Neural cell (in vitro differentiated cells): ENCODE data around the gene ZDHHC8. TPM values are rescaled to one million over a fixed set of nuclear protein-coding genes. Genes with fewer than 3 reads are reported as not detected.

Source experiments
- H2AFZ ChIP-seq: fragments of 200-600, 300-800 bp; sonication (generic), shearing (Covaris generic); 2 replicates; pipeline ENCODE4 v1.6.0; 2014; ENCODE audit warnings: low read depth, mild to moderate bottlenecking, antibody characterized with exemption, low read length, moderate library complexity
- H3F3A ChIP-seq: fragments of 200-600 bp; shearing (Covaris generic); 2 replicates; pipeline ENCODE4 v1.6.1; 2016; ENCODE audit warnings: mild to moderate bottlenecking, moderate library complexity, mixed read lengths, antibody characterized with exemption, low read length; ENCODE audit not compliant: insufficient read depth, poor library complexity, severe bottlenecking
- H3K27ac ChIP-seq: fragments of 200-600, 300-800 bp; sonication (generic), shearing (Covaris generic); 2 replicates; pipeline ENCODE4 v1.5.1; 2014; ENCODE audit warnings: mild to moderate bottlenecking, low read length, moderate library complexity
- H3K27me3 ChIP-seq: fragments of 300-800, 200-600 bp; sonication (generic), shearing (Covaris generic); 2 replicates; pipeline ENCODE4 v1.6.0; 2014; ENCODE audit warnings: mild to moderate bottlenecking, low read depth, low read length, moderate library complexity; ENCODE audit not compliant: insufficient read depth
- H3K36me3 ChIP-seq: fragments of 300-800, 200-600 bp; sonication (generic), shearing (Covaris generic); 2 replicates; pipeline ENCODE4 v1.5.1; 2014; ENCODE audit warnings: mild to moderate bottlenecking, antibody characterized with exemption, low read length, moderate library complexity; ENCODE audit not compliant: insufficient read depth
- H3K4me2 ChIP-seq: fragments of 300-800, 200-600 bp; sonication (generic), shearing (Covaris generic); 2 replicates; pipeline ENCODE4 v1.6.0; 2014; ENCODE audit warnings: mild to moderate bottlenecking, low read length
- H3K4me3 ChIP-seq: fragments of 300-800, 200-600 bp; sonication (generic), shearing (Covaris generic); 2 replicates; pipeline ENCODE4 v1.5.1; 2014; ENCODE audit warnings: mild to moderate bottlenecking, low read length, moderate library complexity
- H3K79me2 ChIP-seq: fragments of 200-600 bp; shearing (Covaris generic); replicated peaks from 2 replicates; pipeline ENCODE4 v1.6.0; 2014; ENCODE audit warnings: mild to moderate bottlenecking, low read length, moderate library complexity; ENCODE audit not compliant: insufficient read depth
- H3K9ac ChIP-seq: fragments of 300-800, 200-600 bp; sonication (generic), shearing (Covaris generic); 2 replicates; pipeline ENCODE4 v1.6.1; 2016; ENCODE audit warnings: mild to moderate bottlenecking, low read length, mixed read lengths
- H3K9me2 ChIP-seq: fragments of 200-600 bp; shearing (Covaris generic); 2 replicates; pipeline ENCODE4 v1.6.1; 2016; ENCODE audit warnings: mild to moderate bottlenecking, low read length, mixed read lengths; ENCODE audit not compliant: insufficient read depth
- H3K9me3 ChIP-seq: fragments of 200-600, 300-800 bp; sonication (generic), shearing (Covaris generic); 2 replicates; pipeline ENCODE4 v1.6.1; 2016; ENCODE audit warnings: mild to moderate bottlenecking, mixed run types, low read length, moderate library complexity, mixed read lengths
- H4K20me1 ChIP-seq: fragments of 200-600 bp; shearing (Covaris generic); 2 replicates; pipeline ENCODE4 v1.6.1; 2016; ENCODE audit warnings: mild to moderate bottlenecking, mixed run types; ENCODE audit not compliant: insufficient read depth
- CTCF ChIP-seq: fragments of 450-650 bp; IDR thresholded peaks from 2 replicates; pipeline ENCODE4 v1.5.1; 2014; ENCODE audit warnings: antibody characterized with exemption, mild to moderate bottlenecking, moderate library complexity; ENCODE audit not compliant: poor library complexity, severe bottlenecking
- EP300 ChIP-seq: fragments of 450-650 bp; conservative IDR thresholded peaks from 2 replicates; pipeline ENCODE4 v1.6.1; 2014; ENCODE audit warnings: antibody characterized with exemption, mild to moderate bottlenecking, moderate library complexity; ENCODE audit not compliant: poor library complexity, severe bottlenecking
- EZH2 ChIP-seq: fragments of 200-600, 300-800 bp; shearing (Covaris generic), sonication (generic); IDR thresholded peaks from 2 replicates; pipeline ENCODE4 v1.6.1; 2014; ENCODE audit warnings: antibody characterized with exemption, low read length, borderline replicate concordance, mild to moderate bottlenecking; ENCODE audit not compliant: insufficient read depth, poor library complexity, severe bottlenecking
- MXI1 ChIP-seq: fragments of 450-650 bp; conservative IDR thresholded peaks from 2 replicates; pipeline ENCODE4 v1.6.1; 2014; ENCODE audit warnings: antibody characterized with exemption, mild to moderate bottlenecking; ENCODE audit not compliant: poor library complexity, severe bottlenecking
- POLR2AphosphoS5 ChIP-seq: IDR thresholded peaks from 2 replicates; pipeline ENCODE4 v1.6.1; 2012
- RAD21 ChIP-seq: fragments of 450-650 bp; conservative IDR thresholded peaks from 2 replicates; pipeline ENCODE4 v1.6.1; 2014; ENCODE audit warnings: antibody characterized with exemption, mild to moderate bottlenecking, moderate library complexity
- REST ChIP-seq: IDR thresholded peaks from 2 replicates; pipeline ENCODE4 v1.6.1; 2012; ENCODE audit warnings: borderline replicate concordance
- SMC3 ChIP-seq: fragments of 450-650 bp; conservative IDR thresholded peaks from 2 replicates; pipeline ENCODE4 v1.6.1; 2014; ENCODE audit warnings: antibody characterized with exemption, mild to moderate bottlenecking, moderate library complexity; ENCODE audit not compliant: poor library complexity
- TAF1 ChIP-seq: IDR thresholded peaks from 2 replicates; pipeline ENCODE4 v1.6.1; 2012; ENCODE audit warnings: low read depth
- polyA plus RNA-seq: library from polyadenylated mRNA; depleted of rRNA; stranded (reverse); fragments of >200 nt; gene quantifications from 2 replicates; pipeline ENCODE4 v1.2.3, GENCODE V29; 2014

The ZDHHC8 gene
- polyA plus RNA-seq, 1 donor from 2014 or later = 4.5 TPM

- Histone ChIP-seq H2AFZ (no peak overlapping the region), H3F3A (no peaks in the 10 kb centered on the region), H3K9me3 (no peaks in the 10 kb centered on the region), H3K27me3 (no peaks in the 10 kb centered on the region), H3K79me2 (peaks cover 2% of the 10 kb centered on the region), H3K4me3 (no peak overlapping the region), H3K9me2 (no peaks in the 10 kb centered on the region), H3K9ac (no peak overlapping the region), H3K27ac (no peak overlapping the region), H3K4me2 (no peak overlapping the region), H4K20me1 (no peaks in the 10 kb centered on the region), H3K36me3 (peaks cover 6% of the 10 kb centered on the region)
- TF ChIP-seq SMC3 = no peak
- no peak for TF ChIP-seq POLR2AphosphoS5
- TF ChIP-seq MXI1 = no peak
- TF ChIP-seq EP300 = no peak
- TF ChIP-seq TAF1 = no peak
- no peak for TF ChIP-seq EZH2
- TF ChIP-seq RAD21 = no peak
Observed at GRCh38 chr22:20110359-20110985, 21.1 kb upstream of the ZDHHC8 start.

DNA sequence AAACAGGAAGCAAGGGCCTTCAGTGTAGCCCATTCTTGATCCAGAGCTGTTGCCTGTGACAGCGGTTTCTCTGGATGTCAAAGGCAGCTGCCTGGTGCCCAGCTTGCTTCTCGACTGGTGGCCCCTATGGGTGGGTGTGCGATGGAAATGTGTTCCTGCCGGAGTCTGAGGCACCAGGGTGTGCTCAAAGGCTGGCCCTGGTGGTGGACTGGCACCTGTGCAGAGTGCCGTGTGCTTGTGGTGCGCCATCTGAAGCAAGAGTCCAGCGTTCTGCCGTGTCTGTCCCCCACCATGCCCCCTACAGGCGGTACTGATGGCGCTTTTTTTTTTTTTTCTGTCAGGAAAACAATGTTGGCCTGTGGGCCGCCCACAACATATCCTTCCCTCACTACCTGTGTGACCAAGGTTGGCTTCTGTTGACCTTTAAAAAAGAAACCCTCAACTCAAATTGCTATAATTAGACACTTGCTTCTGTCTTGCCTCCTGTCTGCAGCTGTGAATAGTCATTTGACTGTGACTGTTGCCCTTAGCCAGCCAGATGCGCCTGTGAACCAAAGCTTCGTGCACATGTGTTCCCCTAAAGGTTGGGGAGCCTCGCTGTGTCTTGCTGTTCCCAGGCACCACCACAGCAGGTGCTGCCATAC, 20.4 kb upstream of the ZDHHC8 start:
- Histone ChIP-seq H3F3A (no peaks in the 10 kb centered on the region), H3K4me2 (no peak overlapping the region), H4K20me1 (no peaks in the 10 kb centered on the region), H3K79me2 (peaks cover 9% of the 10 kb centered on the region), H3K4me3 (no peak overlapping the region), H3K36me3 (peaks cover 6% of the 10 kb centered on the region), H3K9me2 (no peaks in the 10 kb centered on the region), H3K9me3 (no peaks in the 10 kb centered on the region), H3K9ac (no peak overlapping the region), H3K27ac (no peak overlapping the region), H3K27me3 (no peaks in the 10 kb centered on the region), H2AFZ (no peak overlapping the region)
- TF ChIP-seq POLR2AphosphoS5 (no peak), RAD21 (no peak), CTCF (peak; percentile 50)

- no peak overlapping the region for H3K4me2 ChIP-seq
- H3K36me3 ChIP-seq = peaks cover 6% of the 10 kb centered on the region
- no peaks in the 10 kb centered on the region for H3F3A ChIP-seq
- H3K27ac ChIP-seq = no peak overlapping the region
- H3K9me3 ChIP-seq = no peaks in the 10 kb centered on the region
- no peaks in the 10 kb centered on the region for H3K27me3 ChIP-seq
- TF ChIP-seq POLR2AphosphoS5 = no peak
- TF ChIP-seq MXI1 = no peak
- no peak for TF ChIP-seq CTCF
- no peak for TF ChIP-seq TAF1
- TF ChIP-seq REST = no peak
- no peak for TF ChIP-seq EP300
- TF ChIP-seq EZH2 = no peak
- no peak for TF ChIP-seq RAD21
- TF ChIP-seq SMC3 = no peak
- peaks cover 17% of the 10 kb centered on the region for H3K79me2 ChIP-seq
- H2AFZ ChIP-seq = no peak overlapping the region
- H3K9ac ChIP-seq = no peak overlapping the region
- H3K9me2 ChIP-seq = no peaks in the 10 kb centered on the region
- H3K4me3 ChIP-seq = no peak overlapping the region
- H4K20me1 ChIP-seq = no peaks in the 10 kb centered on the region
Observed at GRCh38 chr22:20111689-20112622, 19.6 kb upstream of the ZDHHC8 start.
